HepG2 (cell line): ENCODE data around the gene DNAJC9. TPM values are rescaled to one million over a fixed set of nuclear protein-coding genes. Genes with fewer than 3 reads are reported as not detected.
A peak's percentile ranks its signal among the peaks of the same experiment; 100 is the strongest.

Source experiments
- ARHGAP35 ChIP-seq: sonication (generic); formaldehyde crosslinking; IDR thresholded peaks from 2 replicates; pipeline ENCODE4 v1.9.0; 2022; ENCODE audit warnings: mild to moderate bottlenecking, inconsistent platforms, moderate library complexity, missing genetic modification reagents, borderline replicate concordance
- CBX1 ChIP-seq: IDR thresholded peaks from one replicate; pipeline ENCODE4 v1.6.1; 2016; ENCODE audit warnings: antibody characterized with exemption, low read depth
- DMAP1 ChIP-seq: IDR thresholded peaks from 2 replicates; pipeline ENCODE4 v1.6.1; 2016
- EED ChIP-seq: sonication (generic); formaldehyde crosslinking; IDR thresholded peaks from 2 replicates; pipeline ENCODE4 v1.5.0; 2020; ENCODE audit warnings: mild to moderate bottlenecking, missing genetic modification reagents
- FOXO4 ChIP-seq: sonication (generic); formaldehyde crosslinking; conservative IDR thresholded peaks from 2 replicates; pipeline ENCODE4 v1.8.1; 2023; ENCODE audit warnings: missing genetic modification reagents
- MED8 ChIP-seq: sonication (generic); formaldehyde crosslinking; IDR thresholded peaks from 2 replicates; pipeline ENCODE4 v1.8.1; 2023; ENCODE audit warnings: mild to moderate bottlenecking, missing genetic modification reagents; ENCODE audit not compliant: insufficient replicate concordance
- NAIF1 ChIP-seq: sonication (generic); formaldehyde crosslinking; IDR thresholded peaks from 2 replicates; pipeline ENCODE4 v1.5.0; 2020; ENCODE audit warnings: mild to moderate bottlenecking, missing genetic modification reagents, borderline replicate concordance
- NFE2L1 ChIP-seq: sonication (generic); formaldehyde crosslinking; IDR thresholded peaks from 2 replicates; pipeline ENCODE4 v1.4.0; 2020; ENCODE audit warnings: missing genetic modification reagents, mild to moderate bottlenecking, borderline replicate concordance
- RELA ChIP-seq: sonication (generic); formaldehyde crosslinking; IDR thresholded peaks from 2 replicates; pipeline ENCODE4 v1.4.0; 2020; ENCODE audit warnings: missing genetic modification reagents
- TAF15 ChIP-seq: fragments of 200-400 bp; formaldehyde crosslinking; IDR thresholded peaks from one replicate; pipeline ENCODE4 v1.6.1; 2018; ENCODE audit warnings: mild to moderate bottlenecking, low read depth, low read length; ENCODE audit not compliant: poor library complexity, severe bottlenecking
- TRIM22 ChIP-seq: fragments of 450-650 bp; IDR thresholded peaks from 2 replicates; pipeline ENCODE4 v1.6.1; 2017
- ZNF180 ChIP-seq: sonication (generic); formaldehyde crosslinking; IDR thresholded peaks from 2 replicates; pipeline ENCODE4 v1.4.0; 2020; ENCODE audit warnings: low read depth, missing genetic modification reagents, borderline replicate concordance
- ZNF24 ChIP-seq: fragments of 450-650 bp; IDR thresholded peaks from 2 replicates; pipeline ENCODE4 v1.6.1; 2017; ENCODE audit warnings: antibody characterized with exemption, mild to moderate bottlenecking
- ZNF333 ChIP-seq: sonication (generic); formaldehyde crosslinking; IDR thresholded peaks from 2 replicates; pipeline ENCODE4 v1.4.0; 2020; ENCODE audit warnings: mild to moderate bottlenecking, missing genetic modification reagents, borderline replicate concordance
- ZNF556 ChIP-seq: sonication (generic); formaldehyde crosslinking; IDR thresholded peaks from 2 replicates; pipeline ENCODE4 v1.4.0; 2020; ENCODE audit warnings: mild to moderate bottlenecking, missing genetic modification reagents, borderline replicate concordance
- ZNF704 ChIP-seq: sonication (generic); formaldehyde crosslinking; IDR thresholded peaks from 2 replicates; pipeline ENCODE4 v1.8.1; 2023; ENCODE audit warnings: mild to moderate bottlenecking, inconsistent platforms, moderate library complexity, missing genetic modification reagents, borderline replicate concordance
- ZSCAN21 ChIP-seq: sonication (generic); formaldehyde crosslinking; IDR thresholded peaks from 2 replicates; pipeline ENCODE4 v1.8.0; 2022; ENCODE audit warnings: mild to moderate bottlenecking, missing genetic modification reagents, moderate library complexity, borderline replicate concordance
- polyA plus RNA-seq, 8 experiments: library from polyadenylated mRNA; depleted of rRNA in 3 of 8; stranded (reverse) in 7 of 8; unstranded in 1 of 8; fragments of >200 nt; fragmentation: Illumina TruSeq in 4 of 8; extraction: Trizol in 4 of 8; gene quantifications; 2 replicates each; pipeline versions ENCODE4 v1.2.1 to v1.2.3, GENCODE V29; 2011 to 2016; ENCODE audit warnings: low read depth in 4 of 8, missing spikeins in 1 of 8, mixed read lengths in 1 of 8; ENCODE audit not compliant: insufficient read depth in 1 of 8
- total RNA-seq, 5 experiments: library from RNA; depleted of rRNA; stranded (reverse); fragments of >200 nt; fragmentation: Illumina TruSeq; extraction: Trizol; gene quantifications; 2 replicates each; pipeline ENCODE4 v1.2.3, GENCODE V29; 2016; ENCODE audit warnings: low read depth in 1 of 5
- TF ChIP-seq, protein P1 (sequence below): sonication (generic); formaldehyde crosslinking; IDR thresholded peaks from 2 replicates; pipeline ENCODE4 v1.4.0; 2020; ENCODE audit warnings: mild to moderate bottlenecking, missing genetic modification reagents

Gene DNAJC9
- total and polyA plus RNA-seq, 2 of the 13 experiments (the other 11 are each of a cell fraction or from before 2014, with no cell fraction given): 15.9 to 60.3 TPM

DNA sequence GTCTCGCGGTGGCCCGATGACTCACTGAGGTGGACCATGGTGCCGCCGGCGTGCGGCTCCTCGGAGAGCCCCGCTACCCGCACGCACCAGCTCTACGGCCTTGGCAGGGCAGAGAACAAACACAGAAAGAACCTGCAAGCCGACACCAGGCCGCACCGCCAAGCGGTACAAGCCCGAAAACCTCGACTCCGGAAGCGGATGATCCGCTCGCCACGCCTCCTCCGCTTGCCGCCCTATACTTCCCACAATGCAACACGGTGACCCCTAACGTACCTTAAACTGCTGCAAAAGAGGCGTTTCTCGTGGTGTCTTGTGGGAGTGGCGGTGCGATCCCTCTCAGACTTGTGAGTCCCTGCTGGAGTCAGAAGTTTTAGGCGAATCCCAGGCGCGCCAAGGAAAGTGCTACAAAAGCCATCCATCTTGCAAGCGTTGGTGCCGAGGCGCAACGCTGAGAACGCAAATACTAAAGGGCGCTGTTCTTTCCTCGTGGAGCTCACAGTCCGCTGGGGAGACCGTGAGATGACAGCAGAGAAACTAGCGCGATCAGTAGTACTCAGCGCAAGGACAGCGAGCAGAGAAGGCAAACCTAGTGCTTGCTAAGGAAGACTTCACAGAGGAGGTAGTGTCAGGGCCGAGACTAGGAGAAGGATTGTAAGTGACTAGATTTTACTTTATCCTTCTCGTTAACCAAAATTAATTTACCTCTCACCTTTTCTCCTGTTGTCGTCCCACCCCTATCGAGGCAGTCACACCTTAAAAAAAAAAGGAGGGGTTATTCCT is 5.6 kb upstream of the DNAJC9 start, which contains the start of gene MRPS16 (continued):
- TF ChIP-seq TAF15: no peak
- peak; percentile 96; the same call in 1 of the 2 replicates for TF ChIP-seq FOXO4 (CRISPR knock-in tag)
- TF ChIP-seq ZNF704 (CRISPR knock-in tag): no peak
- no peak for TF ChIP-seq ZNF180 (CRISPR knock-in tag)
- peak; percentile 38; the same call in 1 of the 2 replicates for TF ChIP-seq ZNF333 (CRISPR knock-in tag)
- TF ChIP-seq ZNF24: no peak
- peak; percentile 57; the same call in 1 of the 2 replicates for TF ChIP-seq RELA
- TF ChIP-seq ZSCAN21: peak; percentile 86
- TF ChIP-seq TRIM22: no peak
- TF ChIP-seq ZNF556 (CRISPR knock-in tag): no peak
- TF ChIP-seq MED8 (CRISPR knock-in tag): no peak
- TF ChIP-seq DMAP1: peak; percentile 98
- 0 out of 2 replicates have a peak, but pooled peaks have one; percentile 45 for TF ChIP-seq NFE2L1 (CRISPR knock-in tag)
- TF ChIP-seq NAIF1 (CRISPR knock-in tag): peak; percentile 85; the same call in 1 of the 2 replicates
- TF ChIP-seq ARHGAP35: peak; percentile 42; the same call in 1 of the 2 replicates
- TF ChIP-seq CBX1: peak; percentile 33
- TF ChIP-seq, protein P1, sequence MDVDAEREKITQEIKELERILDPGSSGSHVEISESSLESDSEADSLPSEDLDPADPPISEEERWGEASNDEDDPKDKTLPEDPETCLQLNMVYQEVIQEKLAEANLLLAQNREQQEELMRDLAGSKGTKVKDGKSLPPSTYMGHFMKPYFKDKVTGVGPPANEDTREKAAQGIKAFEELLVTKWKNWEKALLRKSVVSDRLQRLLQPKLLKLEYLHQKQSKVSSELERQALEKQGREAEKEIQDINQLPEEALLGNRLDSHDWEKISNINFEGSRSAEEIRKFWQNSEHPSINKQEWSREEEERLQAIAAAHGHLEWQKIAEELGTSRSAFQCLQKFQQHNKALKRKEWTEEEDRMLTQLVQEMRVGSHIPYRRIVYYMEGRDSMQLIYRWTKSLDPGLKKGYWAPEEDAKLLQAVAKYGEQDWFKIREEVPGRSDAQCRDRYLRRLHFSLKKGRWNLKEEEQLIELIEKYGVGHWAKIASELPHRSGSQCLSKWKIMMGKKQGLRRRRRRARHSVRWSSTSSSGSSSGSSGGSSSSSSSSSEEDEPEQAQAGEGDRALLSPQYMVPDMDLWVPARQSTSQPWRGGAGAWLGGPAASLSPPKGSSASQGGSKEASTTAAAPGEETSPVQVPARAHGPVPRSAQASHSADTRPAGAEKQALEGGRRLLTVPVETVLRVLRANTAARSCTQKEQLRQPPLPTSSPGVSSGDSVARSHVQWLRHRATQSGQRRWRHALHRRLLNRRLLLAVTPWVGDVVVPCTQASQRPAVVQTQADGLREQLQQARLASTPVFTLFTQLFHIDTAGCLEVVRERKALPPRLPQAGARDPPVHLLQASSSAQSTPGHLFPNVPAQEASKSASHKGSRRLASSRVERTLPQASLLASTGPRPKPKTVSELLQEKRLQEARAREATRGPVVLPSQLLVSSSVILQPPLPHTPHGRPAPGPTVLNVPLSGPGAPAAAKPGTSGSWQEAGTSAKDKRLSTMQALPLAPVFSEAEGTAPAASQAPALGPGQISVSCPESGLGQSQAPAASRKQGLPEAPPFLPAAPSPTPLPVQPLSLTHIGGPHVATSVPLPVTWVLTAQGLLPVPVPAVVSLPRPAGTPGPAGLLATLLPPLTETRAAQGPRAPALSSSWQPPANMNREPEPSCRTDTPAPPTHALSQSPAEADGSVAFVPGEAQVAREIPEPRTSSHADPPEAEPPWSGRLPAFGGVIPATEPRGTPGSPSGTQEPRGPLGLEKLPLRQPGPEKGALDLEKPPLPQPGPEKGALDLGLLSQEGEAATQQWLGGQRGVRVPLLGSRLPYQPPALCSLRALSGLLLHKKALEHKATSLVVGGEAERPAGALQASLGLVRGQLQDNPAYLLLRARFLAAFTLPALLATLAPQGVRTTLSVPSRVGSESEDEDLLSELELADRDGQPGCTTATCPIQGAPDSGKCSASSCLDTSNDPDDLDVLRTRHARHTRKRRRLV (CRISPR knock-in tag): peak; percentile 90; the same call in 1 of the 2 replicates
- no peak; the same call in none of the 2 replicates for TF ChIP-seq EED
